GM10266 (cell line): Measurements from ENCODE around the gene DDB1.

Source experiments
- DNase-seq: peaks from one replicate; pipeline ENCODE4 v3.0.0; 2012; ENCODE audit errors: extremely low spot score
- CTCF ChIP-seq: IDR thresholded peaks from 2 replicates; pipeline ENCODE4 v1.5.1; 2012; ENCODE audit warnings: mild to moderate bottlenecking, low read depth; ENCODE audit not compliant: control insufficient read depth, insufficient read depth; ENCODE audit errors: missing control alignments

The DDB1 gene

GRCh38 chr11:61306221-61306620 is 26.7 kb downstream of the DDB1 start:
- TF ChIP-seq CTCF = no peak
- DNase-seq = no peak

DNA sequence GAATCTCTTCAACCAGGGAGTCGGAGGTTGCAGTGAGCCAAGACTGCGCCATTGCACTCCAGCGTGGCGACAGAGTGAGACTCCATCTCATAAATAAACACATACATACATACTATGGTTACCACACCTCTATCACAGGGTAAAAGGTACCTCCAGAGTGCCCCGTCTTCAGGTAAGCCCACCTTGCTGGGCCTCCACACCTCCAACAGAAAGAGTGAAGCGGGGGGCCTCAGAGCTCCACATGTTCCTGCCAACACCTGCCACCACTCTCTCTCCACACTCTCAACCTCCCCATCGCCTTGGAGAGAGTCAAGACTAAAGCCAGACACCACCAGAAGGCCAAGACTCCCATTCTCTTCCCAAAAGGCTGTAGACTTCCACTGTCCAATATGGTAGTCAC is 27.5 kb downstream of the DDB1 start:
- no peak for DNase-seq
- no peak for TF ChIP-seq CTCF

DNA sequence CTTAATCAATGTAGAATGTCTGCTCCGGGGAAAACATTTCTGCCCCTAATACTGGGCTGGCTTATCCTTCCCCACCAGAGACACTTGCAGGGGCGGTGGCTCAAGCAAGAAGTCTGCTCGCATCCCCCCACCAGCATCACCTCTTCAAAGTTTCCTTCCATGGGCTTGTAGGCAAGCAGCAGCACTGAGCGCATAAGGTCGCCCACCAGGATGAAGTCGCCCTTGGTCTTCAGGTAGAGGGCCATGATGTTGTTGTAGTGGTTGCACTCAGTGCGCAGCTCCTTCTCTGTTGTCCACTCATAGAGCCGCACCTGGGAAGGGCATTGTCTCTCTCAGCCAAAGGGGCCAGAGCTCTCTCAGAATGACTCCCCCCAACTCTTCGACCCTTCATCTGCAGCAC is 29.2 kb downstream of the DDB1 start:
- no peak for TF ChIP-seq CTCF
- DNase-seq = no peak

DNA sequence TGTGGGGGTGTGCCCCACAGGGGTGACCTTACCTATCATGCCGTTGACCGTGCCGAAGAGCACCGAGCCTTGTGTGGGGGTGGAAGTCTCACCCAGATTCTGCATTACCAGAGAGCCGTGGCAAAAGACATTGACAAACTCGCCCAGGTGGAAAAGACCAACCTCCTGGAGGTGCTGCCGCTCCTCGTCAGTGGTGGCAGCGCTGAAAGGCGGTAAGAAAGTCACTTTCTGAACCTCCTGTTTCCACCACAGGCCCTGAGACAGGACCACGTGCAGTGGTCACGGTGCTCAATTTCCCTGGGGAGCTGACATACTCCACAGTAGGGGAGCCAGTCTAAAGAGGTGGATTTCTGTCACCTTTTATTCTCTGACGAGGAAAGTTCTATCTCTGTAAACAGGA is 30.4 kb downstream of the DDB1 start:
- no peak for DNase-seq
- no peak for TF ChIP-seq CTCF

DNA sequence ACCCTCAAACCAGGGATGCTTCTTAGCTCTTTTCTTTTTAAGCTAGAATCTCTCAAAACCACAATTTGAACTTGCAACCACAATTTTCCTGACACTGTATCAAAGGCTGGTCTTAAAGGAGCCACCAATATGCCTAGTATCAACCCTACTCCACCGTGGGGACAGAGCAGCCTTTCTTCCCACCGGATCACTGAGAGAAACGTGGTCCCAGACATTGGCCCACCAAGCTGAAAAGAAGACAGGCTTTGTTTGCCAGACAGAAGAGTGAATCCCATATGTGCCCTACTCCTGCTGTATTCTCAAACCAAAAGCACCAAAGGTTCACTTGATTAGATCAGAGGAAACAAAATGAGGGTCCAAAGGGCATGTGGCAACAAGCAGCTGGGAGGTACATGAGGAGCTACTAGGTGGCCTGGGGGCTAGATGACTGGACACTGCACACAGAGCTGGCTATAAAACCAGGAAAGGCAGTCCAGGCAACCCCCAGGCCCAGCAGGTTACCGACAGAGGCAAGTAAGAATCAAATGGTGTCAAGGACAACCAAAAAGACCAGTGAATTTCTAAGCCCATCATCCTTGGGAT is 34.2 kb downstream of the DDB1 start:
- DNase-seq = no peak
- TF ChIP-seq CTCF = no peak

DNA sequence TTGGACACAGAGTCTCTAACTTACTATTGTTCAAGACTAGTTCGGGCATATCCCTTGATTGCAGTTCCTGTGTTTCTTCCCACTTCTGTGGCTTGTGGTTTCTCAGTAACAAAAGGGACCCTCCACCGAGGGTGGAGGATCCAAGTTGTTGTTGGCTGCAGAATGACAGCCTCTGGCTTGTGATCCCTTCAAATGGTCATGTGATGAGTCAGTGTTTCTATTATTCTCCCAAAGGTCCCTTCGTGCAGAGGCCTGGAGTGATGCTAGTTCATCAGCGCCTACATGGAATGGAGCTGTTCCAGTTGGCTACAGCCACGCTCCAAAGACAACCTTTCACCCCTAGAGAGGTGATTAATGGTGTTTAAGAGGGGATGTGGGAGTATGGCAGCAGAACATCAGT is 35.2 kb downstream of the DDB1 start:
- TF ChIP-seq CTCF = no peak
- no peak for DNase-seq

DNA sequence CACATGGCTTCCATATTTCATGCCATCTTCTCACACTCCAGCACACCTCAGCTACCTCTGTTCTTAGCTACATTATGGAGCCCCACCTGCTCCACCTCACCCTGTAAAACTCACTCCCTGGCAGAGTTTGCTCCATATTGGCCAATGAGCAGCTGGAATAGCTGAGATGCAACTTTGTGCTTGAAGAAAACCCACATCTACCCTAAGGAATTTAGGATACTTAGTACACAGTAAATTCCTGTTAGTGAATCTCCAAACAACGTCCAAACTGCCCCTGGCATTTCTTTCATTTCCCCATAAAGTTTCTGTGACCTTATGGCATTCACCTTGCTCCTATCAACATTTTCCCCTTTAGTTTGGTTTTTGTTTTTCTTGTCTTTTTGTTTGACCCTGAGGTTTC is 35.6 kb downstream of the DDB1 start:
- TF ChIP-seq CTCF = no peak
- no peak for DNase-seq
